ENCODE data around the gene BTBD7. TPM values are rescaled to one million over a fixed set of nuclear protein-coding genes. Genes with fewer than 3 reads are reported as not detected.

Gene BTBD7
- total RNA-seq, 6 experiments from 2014 or later: 8.1 to 14.3 (median 11.0) TPM

DNA sequence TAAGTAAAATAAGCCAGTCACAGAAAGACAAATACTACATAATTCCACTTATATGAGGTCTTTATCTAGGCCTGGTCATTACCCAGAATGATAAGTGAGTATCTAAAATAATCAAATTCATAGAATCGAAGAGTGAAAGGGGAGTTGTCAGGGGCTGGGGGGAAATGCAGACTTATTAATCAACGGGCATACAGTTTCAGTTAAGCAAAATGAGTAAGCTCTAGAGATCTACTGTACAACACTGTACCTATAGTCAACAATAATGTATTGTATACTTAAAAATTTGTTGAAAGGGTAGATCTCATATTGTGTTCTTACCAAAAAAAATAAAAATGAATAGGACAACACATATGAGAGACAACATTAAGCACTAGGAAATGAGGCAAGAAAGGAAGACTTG is 13.3 kb downstream of the BTBD7 start:
- WGBS (ENCODE audit: insufficient coverage, low coverage, low lambda C conversion rate, missing lambda C conversion rate): 93% methylated on average over 2 of the region's 2 CpGs
- H3K4me1 ChIP-seq: no peaks in the 10 kb centered on the region
- H3K4me3 ChIP-seq: no peak overlapping the region
- intact Hi-C loops (cut with DNase I): no loop called here
- ATAC-seq (no peak), DNase-seq (no peak)
- H3K9me3 ChIP-seq: no peaks in the 10 kb centered on the region
- H3K27ac ChIP-seq: no peak overlapping the region
- H3K36me3 ChIP-seq: no peaks in the 10 kb centered on the region
- H3K27me3 ChIP-seq: no peaks in the 10 kb centered on the region
- TF ChIP-seq, protein P1, sequence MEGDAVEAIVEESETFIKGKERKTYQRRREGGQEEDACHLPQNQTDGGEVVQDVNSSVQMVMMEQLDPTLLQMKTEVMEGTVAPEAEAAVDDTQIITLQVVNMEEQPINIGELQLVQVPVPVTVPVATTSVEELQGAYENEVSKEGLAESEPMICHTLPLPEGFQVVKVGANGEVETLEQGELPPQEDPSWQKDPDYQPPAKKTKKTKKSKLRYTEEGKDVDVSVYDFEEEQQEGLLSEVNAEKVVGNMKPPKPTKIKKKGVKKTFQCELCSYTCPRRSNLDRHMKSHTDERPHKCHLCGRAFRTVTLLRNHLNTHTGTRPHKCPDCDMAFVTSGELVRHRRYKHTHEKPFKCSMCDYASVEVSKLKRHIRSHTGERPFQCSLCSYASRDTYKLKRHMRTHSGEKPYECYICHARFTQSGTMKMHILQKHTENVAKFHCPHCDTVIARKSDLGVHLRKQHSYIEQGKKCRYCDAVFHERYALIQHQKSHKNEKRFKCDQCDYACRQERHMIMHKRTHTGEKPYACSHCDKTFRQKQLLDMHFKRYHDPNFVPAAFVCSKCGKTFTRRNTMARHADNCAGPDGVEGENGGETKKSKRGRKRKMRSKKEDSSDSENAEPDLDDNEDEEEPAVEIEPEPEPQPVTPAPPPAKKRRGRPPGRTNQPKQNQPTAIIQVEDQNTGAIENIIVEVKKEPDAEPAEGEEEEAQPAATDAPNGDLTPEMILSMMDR (IDR thresholded peaks at IDR 0.05): no peak
- TF ChIP-seq POLR2A (IDR thresholded peaks at IDR 0.05): no peak

DNA sequence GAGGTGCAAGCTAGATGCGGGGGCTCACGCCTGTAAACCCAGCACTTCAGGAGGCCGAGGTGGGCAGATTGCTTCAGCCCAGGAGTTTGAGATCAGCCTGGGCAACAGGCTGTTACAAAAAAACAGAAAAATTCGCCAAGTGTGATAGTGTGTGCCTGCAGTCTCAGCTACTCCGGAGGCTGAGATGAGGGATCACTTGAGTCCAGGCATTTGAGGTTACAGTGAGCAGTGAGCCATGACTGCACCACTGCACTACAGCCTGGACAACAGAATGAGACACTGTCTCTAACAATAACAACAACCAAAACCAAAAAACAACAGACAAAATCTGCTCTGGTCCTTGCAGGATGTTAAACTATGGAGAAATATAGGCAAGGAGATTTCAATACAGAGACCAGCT is 13.9 kb downstream of the BTBD7 start:
- 72% methylated on average over 5 of the region's 5 CpGs for WGBS (ENCODE audit: insufficient coverage, low coverage, low lambda C conversion rate, missing lambda C conversion rate)
- Histone ChIP-seq H3K27me3 (no peaks in the 10 kb centered on the region), H3K9me3 (no peaks in the 10 kb centered on the region), H3K4me1 (no peaks in the 10 kb centered on the region), H3K4me3 (no peak overlapping the region), H3K27ac (no peak overlapping the region), H3K36me3 (no peaks in the 10 kb centered on the region)
- TF ChIP-seq POLR2A (IDR thresholded peaks at IDR 0.05): no peak
- TF ChIP-seq, protein P1 (IDR thresholded peaks at IDR 0.05): no peak
- intact Hi-C loops (cut with DNase I): no loop called here
- no peak for ATAC-seq
- DNase-seq: no peak

DNA sequence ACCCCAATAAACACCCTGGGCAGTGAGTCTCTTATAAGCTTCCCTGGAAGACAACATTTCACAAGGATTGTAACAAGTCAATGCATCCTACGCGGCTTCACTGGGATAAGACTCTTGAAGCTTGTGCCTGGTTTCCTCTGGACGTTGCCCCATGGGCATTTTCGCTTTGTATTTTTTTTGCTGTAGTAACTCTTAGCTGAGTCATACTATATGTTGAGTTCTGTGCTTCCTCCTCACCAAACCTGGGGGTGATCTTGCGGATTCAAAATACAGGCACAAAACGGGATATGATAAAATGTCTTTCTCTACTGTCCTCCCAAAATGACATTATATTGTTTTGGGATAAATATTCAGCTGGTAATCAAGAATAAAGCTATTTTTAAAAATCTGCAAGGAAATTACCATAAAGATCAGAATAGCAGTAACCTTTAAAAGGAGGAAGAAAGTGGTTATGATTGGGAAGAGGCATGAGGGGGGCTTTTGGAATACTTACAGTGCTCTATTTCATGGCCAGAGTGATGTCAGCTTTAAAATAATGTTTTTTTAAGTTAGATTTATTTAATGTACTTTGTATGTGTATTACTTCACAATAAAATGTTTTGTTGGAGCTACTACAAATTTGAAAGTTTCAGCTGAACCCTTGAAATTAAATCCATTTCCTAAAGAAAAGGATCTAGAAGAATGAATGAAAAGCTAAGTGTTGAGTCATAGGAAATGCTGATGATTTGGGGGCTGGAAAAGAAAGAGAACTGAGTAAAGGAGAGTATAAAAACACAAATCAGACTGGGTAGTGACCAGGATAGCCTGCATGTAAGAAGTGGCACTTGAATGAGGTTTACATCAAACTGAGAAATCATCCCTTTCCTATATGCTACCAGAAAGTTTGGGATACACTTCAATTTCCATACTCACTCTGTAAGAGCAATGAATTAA is 14.7 kb downstream of the BTBD7 start:
- no peak overlapping the region for H3K27ac ChIP-seq
- peak in 3 of 4 donors; percentile 36 to 50 (median 38) for ATAC-seq
- H3K9me3 ChIP-seq: no peaks in the 10 kb centered on the region
- no peak for TF ChIP-seq POLR2A (IDR thresholded peaks at IDR 0.05)
- TF ChIP-seq, protein P1 (IDR thresholded peaks at IDR 0.05): no peak
- H3K27me3 ChIP-seq: no peaks in the 10 kb centered on the region
- no peak for DNase-seq
- H3K4me3 ChIP-seq: no peak overlapping the region
- H3K4me1 ChIP-seq: no peaks in the 10 kb centered on the region
- WGBS (ENCODE audit: insufficient coverage, low coverage, low lambda C conversion rate, missing lambda C conversion rate): 51% methylated on average over 6 of the region's 6 CpGs
- no peaks in the 10 kb centered on the region for H3K36me3 ChIP-seq
- intact Hi-C loops (cut with DNase I): no loop called here

DNA sequence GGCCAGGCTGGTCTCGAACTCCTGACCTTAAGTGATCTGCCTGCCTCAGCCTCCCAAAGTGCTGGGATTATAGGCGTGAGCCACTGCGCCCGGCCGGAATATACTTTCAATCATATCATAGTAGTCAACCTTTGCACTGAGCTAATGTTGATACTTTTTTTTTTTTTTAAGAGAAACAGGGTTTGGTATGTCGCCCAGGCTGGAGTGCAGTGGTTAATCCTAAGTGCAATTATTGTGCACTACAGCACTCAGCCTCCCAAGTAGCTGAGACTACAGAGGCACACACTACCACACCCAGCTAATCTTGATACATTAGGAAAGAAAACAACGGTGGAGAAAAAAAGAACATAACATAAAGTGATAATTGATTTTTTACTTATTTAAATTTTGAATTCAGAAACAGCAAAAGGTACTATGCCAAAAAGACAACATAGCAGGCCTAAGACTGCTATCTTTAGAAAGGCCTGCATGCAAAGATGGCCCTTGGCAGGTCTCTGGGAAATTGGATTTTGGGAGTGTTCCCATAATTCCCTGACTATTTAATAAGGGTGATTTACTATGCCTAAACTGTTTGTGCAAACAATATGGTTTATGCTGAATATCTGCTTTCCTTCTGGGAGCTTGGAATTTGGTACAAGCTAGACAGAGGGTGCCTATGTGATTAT is 15.5 kb downstream of the BTBD7 start:
- TF ChIP-seq POLR2A (IDR thresholded peaks at IDR 0.05): no peak
- TF ChIP-seq, protein P1 (IDR thresholded peaks at IDR 0.05): no peak
- 75% methylated on average over 6 of the region's 7 CpGs for WGBS (ENCODE audit: insufficient coverage, low coverage, low lambda C conversion rate, missing lambda C conversion rate)
- ATAC-seq: no peak
- Histone ChIP-seq H3K4me3 (no peak overlapping the region), H3K4me1 (no peaks in the 10 kb centered on the region), H3K9me3 (no peaks in the 10 kb centered on the region), H3K27me3 (no peaks in the 10 kb centered on the region), H3K27ac (no peak overlapping the region), H3K36me3 (no peaks in the 10 kb centered on the region)
- DNase-seq: no peak
- intact Hi-C loops (cut with DNase I): no loop called here
